ENCODE results near the gene CGB7.
"Not testable (repeated sequence)": the region's sequence is repeated elsewhere in the genome, so short reads cannot be mapped to it uniquely, and the experiment has no call there.

The CGB7 gene

GRCh38 chr19:49073514-49074378 lies 16.2 kb upstream of the CGB7 start:
- DNase-seq (ENCODE audit: low read depth, low spot score): peak; percentile 70

DNA sequence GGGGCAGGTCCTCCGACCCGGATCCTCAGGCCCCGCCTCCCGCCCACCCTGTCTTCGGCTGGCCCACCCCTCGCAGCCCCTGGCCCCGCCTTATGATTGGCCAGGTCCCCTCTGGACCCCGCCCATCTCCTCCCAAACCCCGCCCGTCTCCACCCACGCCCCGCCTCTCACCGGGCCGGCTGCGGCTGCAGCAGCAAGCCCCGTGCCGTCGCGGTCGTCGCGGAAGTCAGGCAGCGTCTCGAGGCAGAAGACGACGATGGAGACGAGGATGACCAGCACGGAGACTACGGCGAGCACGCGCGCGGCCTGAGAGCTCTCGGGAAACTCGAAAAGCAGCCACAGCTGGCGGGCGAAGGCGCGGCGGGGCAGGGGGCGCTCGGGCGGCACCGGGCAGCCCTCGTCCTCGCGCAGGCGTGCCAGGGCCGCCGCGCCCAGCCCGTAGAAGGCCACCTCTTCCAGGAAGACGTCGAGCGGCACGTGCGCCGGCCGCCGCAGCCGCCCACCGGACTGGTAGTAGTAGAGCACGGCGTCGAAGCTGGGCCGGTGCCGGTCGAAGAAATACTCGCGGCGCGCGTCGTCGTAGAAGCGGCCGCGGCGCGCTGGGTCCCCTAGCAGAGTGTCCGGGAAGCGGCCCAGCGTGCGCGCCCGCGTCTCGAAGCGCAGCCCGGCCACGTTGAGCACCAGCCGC lies 14.5 kb upstream of the CGB7 start:
- peak; percentile 70 for DNase-seq (ENCODE audit: low read depth, low spot score)

DNA sequence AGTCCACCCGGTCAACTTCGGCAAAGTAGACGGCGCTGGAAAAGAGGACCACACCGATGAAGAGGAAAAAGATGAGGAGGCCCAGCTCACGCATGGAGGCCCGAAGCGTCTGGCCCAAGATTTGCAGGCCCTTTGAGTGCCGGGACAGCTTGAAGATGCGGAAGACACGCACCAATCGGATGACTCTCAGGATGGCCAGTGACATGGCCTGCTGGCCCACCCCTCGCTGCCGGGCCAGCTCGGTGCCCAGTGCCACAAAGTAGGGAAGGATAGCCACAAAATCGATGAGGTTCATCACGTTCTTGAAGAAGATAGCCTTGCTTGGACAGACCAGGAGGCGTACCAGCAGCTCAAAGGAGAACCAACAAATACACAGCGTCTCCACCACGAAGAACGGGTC lies 12.9 kb upstream of the CGB7 start:
- no peak for DNase-seq (ENCODE audit: low read depth, low spot score)

GRCh38 chr19:49069026-49069425 lies 11.5 kb upstream of the CGB7 start:
- DNase-seq (ENCODE audit: low read depth, low spot score): no peak

- DNase-seq (ENCODE audit: low read depth, low spot score): no peak
Observed at GRCh38 chr19:49067554-49067953, 10.0 kb upstream of the CGB7 start.

GRCh38 chr19:49065905-49066512 lies 8.5 kb upstream of the CGB7 start:
- no peak for DNase-seq (ENCODE audit: low read depth, low spot score)

- peak; percentile 56 for DNase-seq (ENCODE audit: low read depth, low spot score)
Observed at GRCh38 chr19:49064768-49065611, 7.4 kb upstream of the CGB7 start, which contains the start of gene NTF4. Gene NTF4, minus strand, starts transcription at chr19:49064818. Its CDS starts 2,821 bp downstream, at chr19:49061997.

DNA sequence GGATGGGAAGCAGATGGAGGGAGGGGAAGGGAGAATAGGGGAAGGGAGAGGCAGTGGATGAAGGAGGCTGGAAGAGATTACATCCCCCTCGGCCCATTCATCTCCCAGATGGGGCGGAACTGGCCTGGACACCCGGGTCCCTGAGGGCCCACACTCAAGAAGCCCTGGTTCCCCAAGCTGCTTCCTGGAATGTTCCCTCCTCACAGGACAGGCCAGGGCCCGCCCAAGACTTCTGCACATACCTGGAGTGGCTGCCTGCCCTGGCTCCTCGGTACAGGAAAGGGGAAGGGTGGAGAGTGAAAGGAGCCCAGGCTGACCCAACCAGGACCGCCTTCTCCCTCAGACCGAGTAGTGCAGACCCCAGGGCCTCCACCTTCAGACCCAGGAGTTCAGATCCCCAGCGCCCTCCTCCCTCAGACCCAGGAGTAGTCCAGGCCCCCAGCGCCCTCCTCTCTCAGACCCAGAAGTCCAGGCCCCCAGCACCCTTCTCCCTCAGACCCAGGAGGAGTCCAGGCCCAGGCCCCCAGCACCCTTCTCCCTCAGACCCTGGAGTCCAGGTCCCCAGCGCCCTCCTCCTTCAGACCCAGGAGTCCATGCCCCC lies 6.6 kb upstream of the CGB7 start:
- DNase-seq (ENCODE audit: low read depth, low spot score): peak; percentile 49

DNA sequence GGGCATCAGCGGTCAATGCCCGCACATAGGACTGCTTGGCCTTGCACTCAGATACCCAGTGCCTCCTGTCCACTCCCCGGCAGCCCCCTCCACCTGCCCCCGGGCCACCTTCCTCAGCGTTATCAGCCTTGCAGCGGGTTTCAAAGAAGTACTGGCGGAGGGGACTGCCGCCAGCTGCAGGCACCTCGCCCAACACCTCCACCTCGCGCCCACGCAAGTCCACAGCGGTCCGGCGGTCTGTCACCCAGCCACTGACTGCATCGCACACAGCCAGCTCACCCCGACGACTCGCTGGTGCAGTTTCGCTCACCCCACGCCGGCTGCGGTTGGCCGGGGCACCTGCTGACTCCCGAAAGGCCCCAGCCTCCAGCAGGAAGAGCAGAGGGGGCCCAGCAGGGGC lies 3.9 kb upstream of the CGB7 start:
- DNase-seq (ENCODE audit: low read depth, low spot score): no peak

DNA sequence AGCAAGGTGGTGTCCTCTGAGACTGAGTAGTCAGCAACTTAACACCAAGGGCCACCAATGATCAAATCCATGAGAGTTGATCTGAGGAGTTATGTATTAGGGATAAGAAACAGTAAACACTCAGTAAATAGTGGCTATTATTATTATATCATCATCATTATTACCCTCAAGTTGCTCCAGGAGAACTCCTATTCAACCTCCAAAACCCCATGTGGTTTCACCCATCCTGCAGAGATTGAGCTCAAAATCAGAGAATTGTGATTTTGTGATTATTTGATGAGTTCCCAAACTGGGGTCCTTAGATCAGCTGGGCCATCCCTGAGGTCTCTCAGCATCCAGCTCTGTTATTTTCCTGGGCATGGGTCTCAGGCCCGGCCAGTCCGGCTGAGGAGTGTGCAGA lies 3.5 kb upstream of the CGB7 start:
- DNase-seq (ENCODE audit: low read depth, low spot score): no peak

DNA sequence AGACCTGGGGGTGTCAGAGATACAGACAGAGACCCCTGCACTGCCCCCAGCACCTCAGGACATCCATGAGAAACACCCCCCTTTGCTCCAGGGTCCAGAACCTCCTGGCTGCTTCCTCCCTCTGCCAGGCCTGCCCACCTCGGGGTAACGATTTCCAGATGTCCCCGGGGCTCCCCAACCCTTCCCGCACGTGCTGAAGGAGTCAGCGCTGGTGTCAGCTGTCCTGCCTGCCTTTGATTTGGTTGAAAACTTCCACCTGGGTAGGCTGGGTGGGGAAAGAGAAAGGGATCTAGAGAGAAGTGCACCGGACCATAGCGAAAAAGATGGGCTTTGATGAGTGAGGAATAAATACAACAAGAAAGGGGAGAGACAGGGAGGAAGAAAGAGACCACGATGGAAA lies 1.5 kb upstream of the CGB7 start:
- DNase-seq (ENCODE audit: low read depth, low spot score): no peak

- DNase-seq (ENCODE audit: low read depth, low spot score): peak; percentile 27
Observed at GRCh38 chr19:49058562-49058961, 1.0 kb upstream of the CGB7 start.

GRCh38 chr19:49056902-49057596 lies 500 bp downstream of the CGB7 start:
- not testable (repeated sequence) for DNase-seq (ENCODE audit: low read depth, low spot score)

DNA sequence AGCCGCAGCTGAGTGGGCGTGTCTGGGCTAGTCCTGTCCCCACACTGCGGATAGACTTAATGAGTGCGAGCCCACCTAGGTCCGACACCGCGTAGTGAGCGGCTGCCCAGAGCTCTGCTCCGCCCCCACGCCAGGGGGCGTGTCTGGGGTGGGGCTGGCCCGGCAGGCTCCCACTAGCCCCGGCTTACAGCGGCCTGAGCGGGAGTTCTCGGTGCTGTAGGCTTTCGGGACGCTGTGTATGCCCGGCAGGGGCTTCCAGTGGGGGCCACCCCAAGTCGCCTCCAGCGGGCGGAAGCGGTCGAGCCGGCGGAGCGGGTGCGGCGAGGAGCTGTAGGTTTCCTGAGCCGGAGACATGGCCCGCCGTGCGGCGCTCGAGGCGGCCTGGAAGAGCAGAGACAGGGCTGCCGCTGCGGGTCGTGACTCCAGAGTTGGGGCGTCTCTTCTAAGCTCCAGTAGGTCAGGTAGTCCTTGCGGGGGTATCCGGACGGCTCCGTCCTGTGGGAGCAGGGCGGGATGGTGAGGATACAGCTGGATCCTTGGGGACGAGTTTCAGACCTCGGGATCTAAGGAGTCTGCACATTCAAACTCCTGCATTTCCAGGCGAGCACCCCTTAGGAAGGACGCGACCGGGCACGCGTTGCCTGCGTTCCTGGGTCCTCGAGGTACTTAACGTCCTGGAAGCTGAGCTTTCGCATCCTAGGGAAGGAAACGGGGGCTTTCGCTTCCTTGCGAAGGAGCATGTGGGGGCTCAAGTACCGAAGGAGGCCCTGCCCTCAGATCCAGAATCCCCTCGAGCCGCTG lies 1.2 kb downstream of the CGB7 start:
- peak; percentile 79 for DNase-seq (ENCODE audit: low read depth, low spot score)

GRCh38 chr19:49050376-49051033 lies 7.0 kb downstream of the CGB7 start:
- DNase-seq (ENCODE audit: low read depth, low spot score): peak; percentile 15

GRCh38 chr19:49049834-49050233 lies 7.7 kb downstream of the CGB7 start:
- not testable (repeated sequence) for DNase-seq (ENCODE audit: low read depth, low spot score)

- not testable (repeated sequence) for DNase-seq (ENCODE audit: low read depth, low spot score)
Observed at GRCh38 chr19:49049011-49049410, 8.5 kb downstream of the CGB7 start, which contains the start of gene CGB8. Gene CGB8, minus strand, starts transcription at chr19:49049111. Its CDS starts 372 bp downstream, at chr19:49048739.

DNA sequence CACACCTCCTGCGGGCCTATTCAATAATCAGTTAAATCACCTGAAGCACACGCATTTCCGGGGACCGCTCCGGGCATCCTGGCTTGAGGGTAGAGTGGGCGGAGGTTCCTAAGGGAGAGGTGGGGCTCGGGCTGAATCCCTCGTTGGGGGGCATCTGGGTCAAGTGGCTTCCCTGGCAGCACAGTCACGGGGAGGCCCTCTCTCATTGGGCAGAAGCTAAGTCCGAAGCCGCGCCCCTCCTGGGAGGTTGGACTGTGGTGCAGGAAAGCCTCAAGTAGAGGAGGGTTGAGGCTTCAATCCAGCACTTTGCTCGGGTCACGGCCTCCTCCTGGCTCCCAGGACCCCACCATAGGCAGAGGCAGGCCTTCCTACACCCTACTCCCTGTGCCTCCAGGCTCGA lies 14.0 kb downstream of the CGB7 start, which contains the start of gene CGB5:
Gene CGB5 (plus strand): TSS at position 301 of the 400 bp plus-strand sequence. CDS start 362 bp downstream, outside the sequence.
- DNase-seq (ENCODE audit: low read depth, low spot score): not testable (repeated sequence)

DNA sequence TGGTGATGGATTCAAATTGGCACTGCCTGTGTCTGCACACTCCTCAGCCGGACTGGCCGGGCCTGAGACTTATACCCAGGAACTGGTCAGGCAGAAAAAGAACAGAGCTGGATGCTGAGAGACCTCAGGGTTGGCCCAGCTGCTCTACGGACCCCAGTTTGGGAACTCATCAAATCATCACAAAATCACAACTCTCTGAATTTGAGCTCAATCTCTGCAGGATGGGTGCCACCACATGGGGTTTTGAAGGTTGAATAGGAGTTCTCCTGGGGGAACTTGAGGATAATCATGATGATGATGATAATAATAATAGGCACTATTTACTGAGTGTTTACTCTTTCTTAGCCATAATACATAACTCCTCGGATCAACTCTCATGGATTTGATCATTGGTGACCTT lies 14.9 kb downstream of the CGB7 start:
- DNase-seq (ENCODE audit: low read depth, low spot score): not testable (repeated sequence)

Measured in ELF-1 (cell line).